OCI-LY7 (cell line): ENCODE data around the gene ANKRD36. TPM values are rescaled to one million over a fixed set of nuclear protein-coding genes. Genes with fewer than 3 reads are reported as not detected.
"Not testable (repeated sequence)": the region's sequence is repeated elsewhere in the genome, so short reads cannot be mapped to it uniquely, and the experiment has no call there.

Experiments used
- BruUV-seq: library from RNA; stranded (reverse); fragments of 400-500 nt; replicated peaks from 2 replicates; lab custom pipeline; 2021; lab: Mats Ljungman, UMichigan
- CTCF ChIA-PET: fragments of 300-600 bp; sonication (Branson Sonifier 250); formaldehyde crosslinking; loops from one replicate; lab custom pipeline; 2022; ENCODE audit warnings: antibody characterized with exemption; ENCODE audit not compliant: unreplicated experiment; lab: Charles Lee
- POLR2A ChIA-PET: fragments of 300-600 bp; sonication (Branson Sonifier 250); formaldehyde crosslinking; loops from one replicate; lab custom pipeline; 2022; ENCODE audit warnings: antibody characterized with exemption; lab: Charles Lee
- DNase-seq: peaks from one replicate; pipeline ENCODE4 v3.0.0-alpha.2; 2015; ENCODE audit warnings: low spot score
- H2AFZ ChIP-seq: fragments of 200-600 bp; sonication (generic), shearing (Covaris generic); 2 replicates; pipeline ENCODE4 v1.6.1; 2014; ENCODE audit warnings: mild to moderate bottlenecking, antibody characterized with exemption, low read length, moderate library complexity
- H3K27ac ChIP-seq: fragments of 200-600 bp; sonication (generic); 2 replicates; pipeline ENCODE4 v1.5.1; 2014; ENCODE audit warnings: mixed run types, low read depth, mild to moderate bottlenecking, moderate library complexity, low read length, inconsistent platforms; ENCODE audit not compliant: poor library complexity, severe bottlenecking
- H3K36me3 ChIP-seq: fragments of 200-600 bp; sonication (generic); 2 replicates; pipeline ENCODE4 v1.6.1; 2014; ENCODE audit warnings: mild to moderate bottlenecking, antibody characterized with exemption, low read length, moderate library complexity, mixed read lengths; ENCODE audit not compliant: insufficient read depth
- H3K4me1 ChIP-seq: fragments of 200-600 bp; sonication (generic); 2 replicates; pipeline ENCODE4 v1.5.1; 2014; ENCODE audit warnings: mild to moderate bottlenecking, low read length; ENCODE audit not compliant: insufficient read depth, poor library complexity, severe bottlenecking
- H3K4me2 ChIP-seq: fragments of 200-600 bp; sonication (generic); 2 replicates; pipeline ENCODE4 v1.6.1; 2014; ENCODE audit warnings: mild to moderate bottlenecking, low read length
- H3K4me3 ChIP-seq: fragments of 200-600 bp; sonication (generic); 2 replicates; pipeline ENCODE4 v1.5.1; 2014; ENCODE audit warnings: mild to moderate bottlenecking, low read depth, low read length; ENCODE audit not compliant: poor library complexity, severe bottlenecking
- H3K79me2 ChIP-seq: fragments of 200-600 bp; sonication (generic); 2 replicates; pipeline ENCODE4 v1.6.1; 2016; ENCODE audit warnings: low read depth, mild to moderate bottlenecking, low read length, moderate library complexity, mixed read lengths; ENCODE audit not compliant: insufficient read depth
- H3K9me2 ChIP-seq: fragments of 200-600 bp; sonication (generic); 2 replicates; pipeline ENCODE4 v1.6.1; 2016; ENCODE audit warnings: mild to moderate bottlenecking, low read length, mixed read lengths; ENCODE audit not compliant: insufficient read depth
- H3K9me3 ChIP-seq: fragments of 200-600 bp; sonication (generic); 2 replicates; pipeline ENCODE4 v1.6.1; 2014; ENCODE audit warnings: mild to moderate bottlenecking, mixed run types, low read length, mixed read lengths
- H4K20me1 ChIP-seq: fragments of 200-600 bp; sonication (generic); 2 replicates; pipeline ENCODE4 v1.6.1; 2014; ENCODE audit warnings: mild to moderate bottlenecking, antibody characterized with exemption, low read length, moderate library complexity, mixed read lengths; ENCODE audit not compliant: insufficient read depth
- EZH2phosphoT487 ChIP-seq: fragments of 200-600 bp; sonication (generic); IDR thresholded peaks from 2 replicates; pipeline ENCODE4 v1.6.1; 2018; ENCODE audit warnings: low read depth, borderline replicate concordance, mild to moderate bottlenecking, mixed run types, antibody characterized with exemption, low read length, moderate library complexity, mixed read lengths
- intact Hi-C: fragments of 100-400 bp; cut with micrococcal nuclease; formaldehyde crosslinking; loops from one replicate; pipeline ENCODE4 v1.10.0; 2022; ENCODE audit not compliant: unreplicated experiment
- total RNA-seq, 2 experiments: library from RNA; depleted of rRNA in 1 of 2; stranded (reverse); fragments of >200 nt in 1 of 2; shearing (Covaris generic) in 1 of 2; gene quantifications; 2 replicates each; pipeline ENCODE4 v1.2.3, GENCODE V29; 2014 to 2022
- TF ChIP-seq, protein P1 (sequence below): fragments of 200-600 bp; sonication (generic); conservative IDR thresholded peaks from 2 replicates; pipeline ENCODE4 v1.5.1; 2014; ENCODE audit warnings: mild to moderate bottlenecking, antibody characterized with exemption, low read length, moderate library complexity, mixed read lengths

ANKRD36 gene
- total RNA-seq, 2 experiments from 2014 or later = 60.5 to 63.7 TPM

DNA sequence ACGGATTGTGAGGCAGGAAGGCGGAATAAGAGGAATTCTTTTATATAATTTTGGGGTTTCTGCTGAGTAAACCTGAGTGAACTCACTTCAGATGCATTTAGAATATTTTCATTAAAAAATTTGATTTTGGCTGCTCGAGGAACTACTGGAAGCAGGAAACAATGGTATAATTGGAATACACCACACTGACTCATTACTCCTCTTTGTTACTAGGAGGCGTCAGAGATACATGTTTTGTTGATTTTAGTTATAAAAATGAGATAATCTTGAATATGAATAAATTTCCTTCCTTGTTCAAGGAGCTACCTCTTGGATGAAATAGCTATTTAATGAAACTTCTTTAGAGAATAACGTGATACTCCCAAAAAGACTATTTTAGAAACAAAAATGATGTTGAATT lies 97.4 kb downstream of the ANKRD36 start:
- no peak overlapping the region for H3K4me2 ChIP-seq
- no peaks in the 10 kb centered on the region for H3K79me2 ChIP-seq
- H4K20me1 ChIP-seq = no peaks in the 10 kb centered on the region
- no peak for TF ChIP-seq EZH2phosphoT487
- TF ChIP-seq, protein P1, sequence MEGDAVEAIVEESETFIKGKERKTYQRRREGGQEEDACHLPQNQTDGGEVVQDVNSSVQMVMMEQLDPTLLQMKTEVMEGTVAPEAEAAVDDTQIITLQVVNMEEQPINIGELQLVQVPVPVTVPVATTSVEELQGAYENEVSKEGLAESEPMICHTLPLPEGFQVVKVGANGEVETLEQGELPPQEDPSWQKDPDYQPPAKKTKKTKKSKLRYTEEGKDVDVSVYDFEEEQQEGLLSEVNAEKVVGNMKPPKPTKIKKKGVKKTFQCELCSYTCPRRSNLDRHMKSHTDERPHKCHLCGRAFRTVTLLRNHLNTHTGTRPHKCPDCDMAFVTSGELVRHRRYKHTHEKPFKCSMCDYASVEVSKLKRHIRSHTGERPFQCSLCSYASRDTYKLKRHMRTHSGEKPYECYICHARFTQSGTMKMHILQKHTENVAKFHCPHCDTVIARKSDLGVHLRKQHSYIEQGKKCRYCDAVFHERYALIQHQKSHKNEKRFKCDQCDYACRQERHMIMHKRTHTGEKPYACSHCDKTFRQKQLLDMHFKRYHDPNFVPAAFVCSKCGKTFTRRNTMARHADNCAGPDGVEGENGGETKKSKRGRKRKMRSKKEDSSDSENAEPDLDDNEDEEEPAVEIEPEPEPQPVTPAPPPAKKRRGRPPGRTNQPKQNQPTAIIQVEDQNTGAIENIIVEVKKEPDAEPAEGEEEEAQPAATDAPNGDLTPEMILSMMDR = peak; percentile 39; the same call in 1 of the 2 replicates
- ChIA-PET CTCF (no interaction called here), POLR2A (no interaction called here)
- intact Hi-C loops = no loop called here
- H3K27ac ChIP-seq = no peak overlapping the region
- peaks cover 15% of the 10 kb centered on the region for H3K36me3 ChIP-seq
- BruUV-seq = no TSS peak
- H2AFZ ChIP-seq = no peak overlapping the region
- no peak overlapping the region for H3K4me3 ChIP-seq
- DNase-seq = no peak
- no peaks in the 10 kb centered on the region for H3K9me2 ChIP-seq
- no peaks in the 10 kb centered on the region for H3K4me1 ChIP-seq
- H3K9me3 ChIP-seq = no peaks in the 10 kb centered on the region

- H3K4me3 ChIP-seq, H3K4me2 ChIP-seq, H3K27ac ChIP-seq, H3K9me3 ChIP-seq, H3K9me2 ChIP-seq, POLR2A ChIA-PET, H2AFZ ChIP-seq, DNase-seq, BruUV-seq, H3K4me1 ChIP-seq, CTCF ChIA-PET, intact Hi-C loops, H4K20me1 ChIP-seq, H3K79me2 ChIP-seq: not testable (repeated sequence)
- peaks cover 12% of the 10 kb centered on the region for H3K36me3 ChIP-seq
These were observed 102.1 kb downstream of the ANKRD36 start for GRCh38 chr2:97215025-97215424.

DNA sequence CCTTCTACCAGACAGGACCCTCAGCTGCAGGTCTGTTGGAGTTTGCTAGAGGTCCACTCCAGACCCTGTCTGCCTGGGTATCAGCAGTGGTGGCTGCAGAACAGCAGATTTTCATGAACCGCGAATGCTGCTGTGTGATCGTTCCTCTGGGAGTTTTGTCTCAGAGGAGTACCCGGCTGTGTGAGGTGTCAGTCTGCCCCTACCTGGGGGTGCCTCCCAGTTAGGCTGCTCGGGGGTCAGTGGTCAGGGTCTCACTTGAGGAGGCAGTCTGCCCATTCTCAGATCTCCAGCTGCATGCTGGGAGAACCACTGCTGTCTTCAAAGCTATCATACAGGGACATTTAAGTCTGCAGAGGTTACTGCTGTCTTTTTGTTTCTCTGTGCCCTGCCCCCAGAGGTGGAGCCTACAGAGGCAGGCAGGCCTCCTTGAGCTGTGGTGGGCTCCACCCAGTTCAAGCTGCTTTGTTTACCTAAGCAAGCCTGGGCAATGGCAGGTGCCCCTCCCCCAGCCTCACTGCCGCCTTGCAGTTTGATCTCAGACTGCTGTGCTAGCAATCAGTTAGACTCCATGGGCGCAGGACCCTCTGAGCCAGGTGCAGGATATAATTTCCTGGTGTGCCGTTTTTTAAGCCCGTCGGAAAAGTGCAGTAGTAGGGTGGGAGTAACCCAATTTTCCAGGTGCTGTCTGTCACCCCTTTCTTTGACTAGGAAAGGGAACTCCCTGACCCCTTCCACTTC lies 118.1 kb downstream of the ANKRD36 start:
- H3K4me1 ChIP-seq, intact Hi-C loops, H3K4me2 ChIP-seq, H3K27ac ChIP-seq, H2AFZ ChIP-seq, DNase-seq, POLR2A ChIA-PET, H3K9me2 ChIP-seq, CTCF ChIA-PET, BruUV-seq, H3K79me2 ChIP-seq, H3K4me3 ChIP-seq, H3K9me3 ChIP-seq, H4K20me1 ChIP-seq: not testable (repeated sequence)
- peaks cover 12% of the 10 kb centered on the region for H3K36me3 ChIP-seq

DNA sequence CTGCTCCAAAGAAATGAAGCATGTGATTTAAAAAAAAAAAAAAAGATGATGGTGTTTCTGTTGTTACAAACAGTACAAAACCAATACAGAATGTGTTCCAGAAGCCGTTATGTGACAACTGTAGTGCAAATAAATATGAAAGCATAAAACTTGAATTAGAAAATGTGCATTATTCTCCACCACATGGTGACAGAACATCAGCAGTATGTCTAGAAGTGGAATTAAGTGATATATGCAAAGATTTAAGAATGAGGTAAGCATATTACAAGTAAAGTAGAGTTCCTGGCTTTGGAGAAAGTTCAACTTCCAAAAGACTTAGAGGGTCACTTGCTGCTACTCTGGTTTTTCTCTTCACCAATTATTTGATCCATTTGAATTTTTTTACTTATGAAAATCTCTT lies 120.0 kb downstream of the ANKRD36 start:
- intact Hi-C loops, H3K9me3 ChIP-seq, H3K9me2 ChIP-seq, POLR2A ChIA-PET, DNase-seq, H2AFZ ChIP-seq, CTCF ChIA-PET, H3K27ac ChIP-seq, H3K79me2 ChIP-seq, H3K4me2 ChIP-seq, H3K4me1 ChIP-seq, BruUV-seq, H4K20me1 ChIP-seq, H3K4me3 ChIP-seq: not testable (repeated sequence)
- H3K36me3 ChIP-seq = peaks cover 12% of the 10 kb centered on the region

GRCh38 chr2:97233660-97234295 lies 120.8 kb downstream of the ANKRD36 start:
- H4K20me1 ChIP-seq, H3K4me3 ChIP-seq, H2AFZ ChIP-seq, H3K27ac ChIP-seq, CTCF ChIA-PET, H3K79me2 ChIP-seq, H3K9me3 ChIP-seq, H3K4me1 ChIP-seq, DNase-seq, intact Hi-C loops, BruUV-seq, H3K9me2 ChIP-seq, H3K4me2 ChIP-seq, POLR2A ChIA-PET: not testable (repeated sequence)
- H3K36me3 ChIP-seq = peaks cover 12% of the 10 kb centered on the region
